A549 (cell line): ENCODE results near the gene ITPR3.

Experiments
- JUN ChIP-seq, 2 experiments: fragments of >200 bp; sonication (Bioruptor Twin); formaldehyde crosslinking; IDR thresholded peaks; 2 replicates in 1 of 2; 3 replicates in 1 of 2; pipeline ENCODE4 v1.6.1; 2016 to 2017
- MYC ChIP-seq: IDR thresholded peaks from 2 replicates; pipeline ENCODE4 v1.6.1; 2012; ENCODE audit warnings: mild to moderate bottlenecking, inconsistent platforms, low read length, improper control_type of control experiment, borderline replicate concordance
- POLR2A ChIP-seq: IDR thresholded peaks from 2 replicates; pipeline ENCODE4 v1.6.1; 2012; ENCODE audit warnings: mild to moderate bottlenecking, low read length
- ZFP36 ChIP-seq: fragments of 450-650 bp; IDR thresholded peaks from 2 replicates; pipeline ENCODE4 v1.6.1; 2014; ENCODE audit warnings: borderline replicate concordance; ENCODE audit not compliant: partially characterized antibody
- TF ChIP-seq, protein P1 (sequence below): fragments of 150-350 bp; IDR thresholded peaks from 2 replicates; pipeline ENCODE4 v1.6.1; 2014; ENCODE audit warnings: low read depth, mild to moderate bottlenecking, low read length
- TF ChIP-seq, protein P2 (sequence below): fragments of 200-600 bp; sonication (generic); IDR thresholded peaks from 2 replicates; pipeline ENCODE4 v1.6.1; 2016; ENCODE audit warnings: antibody characterized with exemption, mild to moderate bottlenecking, moderate library complexity

DNA sequence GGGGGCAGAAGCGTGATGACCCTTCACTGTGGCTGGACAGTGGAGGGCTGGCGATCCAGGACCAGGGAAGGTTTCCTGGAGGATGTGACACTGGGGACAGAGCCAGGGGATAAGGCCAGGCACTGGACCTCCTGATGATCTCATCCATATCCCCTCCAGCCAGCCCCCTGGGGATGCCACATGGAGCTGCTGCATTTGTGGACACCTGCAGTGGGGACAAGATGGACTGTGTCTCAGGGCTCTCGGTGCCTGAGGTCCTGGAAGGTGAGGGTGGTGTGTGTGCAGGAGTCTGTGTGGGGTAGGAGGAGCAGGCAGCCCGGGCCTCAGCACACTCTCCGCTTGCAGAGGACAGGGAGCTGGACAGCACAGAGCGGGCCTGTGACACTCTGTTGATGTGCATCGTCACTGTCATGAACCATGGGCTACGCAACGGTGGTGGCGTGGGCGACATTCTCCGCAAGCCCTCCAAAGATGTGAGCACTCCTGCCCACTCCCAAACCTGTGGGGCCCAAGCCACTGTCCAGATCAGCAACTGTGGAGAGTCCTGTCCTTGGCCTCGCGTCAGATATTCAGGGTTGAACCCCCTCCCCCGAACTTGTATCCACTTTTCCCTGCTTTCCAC, 70.4 kb downstream of the ITPR3 start:
- TF ChIP-seq MYC: no peak
- no peak for TF ChIP-seq POLR2A
- no peak for TF ChIP-seq JUN (IDR thresholded peaks at IDR 0.05)
- TF ChIP-seq, protein P1, sequence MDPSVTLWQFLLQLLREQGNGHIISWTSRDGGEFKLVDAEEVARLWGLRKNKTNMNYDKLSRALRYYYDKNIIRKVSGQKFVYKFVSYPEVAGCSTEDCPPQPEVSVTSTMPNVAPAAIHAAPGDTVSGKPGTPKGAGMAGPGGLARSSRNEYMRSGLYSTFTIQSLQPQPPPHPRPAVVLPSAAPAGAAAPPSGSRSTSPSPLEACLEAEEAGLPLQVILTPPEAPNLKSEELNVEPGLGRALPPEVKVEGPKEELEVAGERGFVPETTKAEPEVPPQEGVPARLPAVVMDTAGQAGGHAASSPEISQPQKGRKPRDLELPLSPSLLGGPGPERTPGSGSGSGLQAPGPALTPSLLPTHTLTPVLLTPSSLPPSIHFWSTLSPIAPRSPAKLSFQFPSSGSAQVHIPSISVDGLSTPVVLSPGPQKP: no peak
- TF ChIP-seq, protein P2, sequence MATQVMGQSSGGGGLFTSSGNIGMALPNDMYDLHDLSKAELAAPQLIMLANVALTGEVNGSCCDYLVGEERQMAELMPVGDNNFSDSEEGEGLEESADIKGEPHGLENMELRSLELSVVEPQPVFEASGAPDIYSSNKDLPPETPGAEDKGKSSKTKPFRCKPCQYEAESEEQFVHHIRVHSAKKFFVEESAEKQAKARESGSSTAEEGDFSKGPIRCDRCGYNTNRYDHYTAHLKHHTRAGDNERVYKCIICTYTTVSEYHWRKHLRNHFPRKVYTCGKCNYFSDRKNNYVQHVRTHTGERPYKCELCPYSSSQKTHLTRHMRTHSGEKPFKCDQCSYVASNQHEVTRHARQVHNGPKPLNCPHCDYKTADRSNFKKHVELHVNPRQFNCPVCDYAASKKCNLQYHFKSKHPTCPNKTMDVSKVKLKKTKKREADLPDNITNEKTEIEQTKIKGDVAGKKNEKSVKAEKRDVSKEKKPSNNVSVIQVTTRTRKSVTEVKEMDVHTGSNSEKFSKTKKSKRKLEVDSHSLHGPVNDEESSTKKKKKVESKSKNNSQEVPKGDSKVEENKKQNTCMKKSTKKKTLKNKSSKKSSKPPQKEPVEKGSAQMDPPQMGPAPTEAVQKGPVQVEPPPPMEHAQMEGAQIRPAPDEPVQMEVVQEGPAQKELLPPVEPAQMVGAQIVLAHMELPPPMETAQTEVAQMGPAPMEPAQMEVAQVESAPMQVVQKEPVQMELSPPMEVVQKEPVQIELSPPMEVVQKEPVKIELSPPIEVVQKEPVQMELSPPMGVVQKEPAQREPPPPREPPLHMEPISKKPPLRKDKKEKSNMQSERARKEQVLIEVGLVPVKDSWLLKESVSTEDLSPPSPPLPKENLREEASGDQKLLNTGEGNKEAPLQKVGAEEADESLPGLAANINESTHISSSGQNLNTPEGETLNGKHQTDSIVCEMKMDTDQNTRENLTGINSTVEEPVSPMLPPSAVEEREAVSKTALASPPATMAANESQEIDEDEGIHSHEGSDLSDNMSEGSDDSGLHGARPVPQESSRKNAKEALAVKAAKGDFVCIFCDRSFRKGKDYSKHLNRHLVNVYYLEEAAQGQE: no peak
- TF ChIP-seq ZFP36: no peak
